C4-2B (cell line): ENCODE results near the gene TMEM192.

Experiments
- CTCF ChIP-seq: fragments of 450-650 bp; conservative IDR thresholded peaks from 2 replicates; pipeline ENCODE4 v1.5.1; 2017; ENCODE audit warnings: mild to moderate bottlenecking
- ZFX ChIP-seq: fragments of 450-650 bp; IDR thresholded peaks from 2 replicates; pipeline ENCODE4 v1.6.1; 2017

GRCh38 chr4:165060938-165061337, 51.7 kb downstream of the TMEM192 start:
- peak; percentile 42 for TF ChIP-seq CTCF
- TF ChIP-seq ZFX, result no peak
